ENCODE measurements around the gene UAP1.

GRCh38 chr1:162571696-162572095 is 10.2 kb downstream of the UAP1 start:
- TF ChIP-seq, protein P1, sequence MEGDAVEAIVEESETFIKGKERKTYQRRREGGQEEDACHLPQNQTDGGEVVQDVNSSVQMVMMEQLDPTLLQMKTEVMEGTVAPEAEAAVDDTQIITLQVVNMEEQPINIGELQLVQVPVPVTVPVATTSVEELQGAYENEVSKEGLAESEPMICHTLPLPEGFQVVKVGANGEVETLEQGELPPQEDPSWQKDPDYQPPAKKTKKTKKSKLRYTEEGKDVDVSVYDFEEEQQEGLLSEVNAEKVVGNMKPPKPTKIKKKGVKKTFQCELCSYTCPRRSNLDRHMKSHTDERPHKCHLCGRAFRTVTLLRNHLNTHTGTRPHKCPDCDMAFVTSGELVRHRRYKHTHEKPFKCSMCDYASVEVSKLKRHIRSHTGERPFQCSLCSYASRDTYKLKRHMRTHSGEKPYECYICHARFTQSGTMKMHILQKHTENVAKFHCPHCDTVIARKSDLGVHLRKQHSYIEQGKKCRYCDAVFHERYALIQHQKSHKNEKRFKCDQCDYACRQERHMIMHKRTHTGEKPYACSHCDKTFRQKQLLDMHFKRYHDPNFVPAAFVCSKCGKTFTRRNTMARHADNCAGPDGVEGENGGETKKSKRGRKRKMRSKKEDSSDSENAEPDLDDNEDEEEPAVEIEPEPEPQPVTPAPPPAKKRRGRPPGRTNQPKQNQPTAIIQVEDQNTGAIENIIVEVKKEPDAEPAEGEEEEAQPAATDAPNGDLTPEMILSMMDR (IDR thresholded peaks at IDR 0.05; ENCODE audit: low read depth, low read length, poor library complexity, severe bottlenecking): no peak
- no peak for TF ChIP-seq EZH2phosphoT487 (IDR thresholded peaks at IDR 0.05; ENCODE audit: borderline replicate concordance, low read length)
